ENCODE data around the gene PELI1. TPM values are rescaled to one million over a fixed set of nuclear protein-coding genes. Genes with fewer than 3 reads are reported as not detected.
"Not testable (repeated sequence)": the region's sequence is repeated elsewhere in the genome, so short reads cannot be mapped to it uniquely, and the experiment has no call there.

The PELI1 gene
- total RNA-seq, 1 experiment from 2014 or later: 26.2 TPM

DNA sequence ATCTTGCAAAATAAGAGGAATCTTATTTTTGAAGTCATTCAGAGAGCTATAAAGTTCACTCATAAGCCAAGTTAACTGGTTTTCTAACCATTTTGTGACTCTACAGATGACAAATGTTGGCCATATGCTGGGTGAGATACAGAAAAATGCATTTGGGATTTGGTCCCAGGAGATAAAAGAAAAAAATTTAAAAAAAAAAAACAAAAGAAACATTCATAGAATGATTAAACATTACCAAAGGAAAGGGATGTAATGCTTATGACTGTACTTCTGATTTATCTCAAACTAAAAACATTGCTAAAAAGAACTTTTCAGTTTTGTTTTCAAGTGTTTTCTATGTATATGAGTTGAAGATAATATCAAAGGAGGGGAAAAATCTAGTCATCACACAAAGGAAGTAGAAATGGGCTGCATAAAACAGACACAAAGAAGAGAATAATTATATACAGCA is 43.1 kb downstream of the PELI1 start:
- BruUV-seq (replicated peaks): no TSS peak
- H3K27ac Mint-ChIP-seq (ENCODE audit: unreplicated experiment): peak overlapping the region; percentile 77
- TF ChIP-seq, protein P1, sequence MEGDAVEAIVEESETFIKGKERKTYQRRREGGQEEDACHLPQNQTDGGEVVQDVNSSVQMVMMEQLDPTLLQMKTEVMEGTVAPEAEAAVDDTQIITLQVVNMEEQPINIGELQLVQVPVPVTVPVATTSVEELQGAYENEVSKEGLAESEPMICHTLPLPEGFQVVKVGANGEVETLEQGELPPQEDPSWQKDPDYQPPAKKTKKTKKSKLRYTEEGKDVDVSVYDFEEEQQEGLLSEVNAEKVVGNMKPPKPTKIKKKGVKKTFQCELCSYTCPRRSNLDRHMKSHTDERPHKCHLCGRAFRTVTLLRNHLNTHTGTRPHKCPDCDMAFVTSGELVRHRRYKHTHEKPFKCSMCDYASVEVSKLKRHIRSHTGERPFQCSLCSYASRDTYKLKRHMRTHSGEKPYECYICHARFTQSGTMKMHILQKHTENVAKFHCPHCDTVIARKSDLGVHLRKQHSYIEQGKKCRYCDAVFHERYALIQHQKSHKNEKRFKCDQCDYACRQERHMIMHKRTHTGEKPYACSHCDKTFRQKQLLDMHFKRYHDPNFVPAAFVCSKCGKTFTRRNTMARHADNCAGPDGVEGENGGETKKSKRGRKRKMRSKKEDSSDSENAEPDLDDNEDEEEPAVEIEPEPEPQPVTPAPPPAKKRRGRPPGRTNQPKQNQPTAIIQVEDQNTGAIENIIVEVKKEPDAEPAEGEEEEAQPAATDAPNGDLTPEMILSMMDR (IDR thresholded peaks at IDR 0.05; ENCODE audit: unreplicated experiment): no peak
- H3K4me1 Mint-ChIP-seq (ENCODE audit: low read depth, unreplicated experiment): peaks cover 62% of the 10 kb centered on the region
- H3K36me3 Mint-ChIP-seq (ENCODE audit: insufficient read depth, unreplicated experiment): peaks cover 31% of the 10 kb centered on the region
- H3K4me3 Mint-ChIP-seq (ENCODE audit: low read depth, unreplicated experiment): no peak overlapping the region
- CTCF ChIA-PET: interaction anchor here (0.6 to 1.2 kb wide), 5 partner anchors 13 to 258 kb away, joined by 3 to 4 read pairs (median 4); no protein-coding TSS in a partner anchor
- intact Hi-C loops (cut with micrococcal nuclease; ENCODE audit: unreplicated experiment): no loop called here
- no peaks in the 10 kb centered on the region for H3K27me3 Mint-ChIP-seq (ENCODE audit: unreplicated experiment)
- DNase-seq: no peak
- no peaks in the 10 kb centered on the region for H3K9me3 Mint-ChIP-seq (ENCODE audit: low read depth, unreplicated experiment)

DNA sequence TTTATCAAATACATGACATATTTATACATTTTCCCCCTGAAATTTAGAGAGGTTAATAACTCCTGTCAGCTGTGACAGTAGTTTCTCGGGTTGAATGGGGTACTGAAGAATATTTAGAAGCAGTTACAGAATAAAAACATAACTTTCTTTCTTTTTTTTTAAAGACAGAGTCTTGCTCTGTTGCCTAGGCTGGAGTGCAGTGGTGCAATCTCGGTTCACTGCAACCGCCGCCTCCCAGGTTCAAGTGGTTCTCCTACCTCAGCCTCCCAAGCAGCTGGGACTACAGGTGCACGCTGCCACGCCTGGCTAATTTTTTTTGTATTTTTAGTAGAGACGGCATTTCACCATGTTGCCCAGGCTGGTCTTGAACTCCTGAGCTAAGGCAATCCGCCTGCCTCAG is 43.6 kb downstream of the PELI1 start:
- DNase-seq; H3K27me3 Mint-ChIP-seq (ENCODE audit: unreplicated experiment); H3K27ac Mint-ChIP-seq (ENCODE audit: unreplicated experiment); H3K4me3 Mint-ChIP-seq (ENCODE audit: low read depth, unreplicated experiment); H3K9me3 Mint-ChIP-seq (ENCODE audit: low read depth, unreplicated experiment); BruUV-seq (replicated peaks); intact Hi-C loops (cut with micrococcal nuclease; ENCODE audit: unreplicated experiment): not testable (repeated sequence)
- CTCF ChIA-PET: interaction anchor here (0.7 kb wide), 2 partner anchors 12 to 41 kb away, joined by 3 read pairs; no protein-coding TSS in a partner anchor
- H3K4me1 Mint-ChIP-seq (ENCODE audit: low read depth, unreplicated experiment): peaks cover 57% of the 10 kb centered on the region
- H3K36me3 Mint-ChIP-seq (ENCODE audit: insufficient read depth, unreplicated experiment): peaks cover 34% of the 10 kb centered on the region

DNA sequence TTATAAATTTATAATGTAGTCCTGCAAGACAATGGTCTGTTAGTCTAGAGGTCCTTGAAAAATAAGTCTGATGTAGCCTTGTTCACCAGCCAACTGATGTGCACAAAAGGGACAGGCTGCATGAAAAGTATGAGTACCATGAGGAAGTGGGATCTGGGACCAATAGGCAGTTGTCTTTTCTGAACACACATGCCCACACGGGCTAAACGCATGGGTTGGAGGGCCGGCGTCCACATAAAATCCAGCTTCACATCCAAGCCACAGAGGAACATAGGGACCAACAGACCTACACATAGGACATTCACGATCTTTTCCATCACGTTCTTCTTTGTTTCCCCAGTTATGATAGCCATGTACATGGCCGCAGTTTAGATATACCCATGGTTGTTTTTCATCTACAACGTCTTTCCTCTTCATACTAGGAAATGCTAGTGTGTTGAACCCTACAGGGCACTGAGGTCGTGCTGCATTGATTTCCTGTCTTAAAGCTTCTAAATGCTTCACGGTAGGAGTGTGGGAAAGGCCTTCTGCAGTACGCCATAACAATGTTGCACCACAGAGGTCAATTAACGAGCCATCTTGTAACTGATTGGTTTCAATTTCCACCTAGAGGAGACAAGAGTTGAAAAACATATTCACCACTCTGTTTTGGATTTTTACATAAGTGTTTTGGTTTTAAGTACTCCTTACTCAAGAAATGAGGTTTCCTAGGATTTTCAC is 49.4 kb downstream of the PELI1 start:
- no peak overlapping the region for H3K4me3 Mint-ChIP-seq (ENCODE audit: low read depth, unreplicated experiment)
- peaks cover 15% of the 10 kb centered on the region for H3K4me1 Mint-ChIP-seq (ENCODE audit: low read depth, unreplicated experiment)
- H3K36me3 Mint-ChIP-seq (ENCODE audit: insufficient read depth, unreplicated experiment): peaks cover 43% of the 10 kb centered on the region
- CTCF ChIA-PET: no interaction called here
- BruUV-seq (replicated peaks): no TSS peak
- TF ChIP-seq, protein P1 (IDR thresholded peaks at IDR 0.05; ENCODE audit: unreplicated experiment): no peak
- H3K9me3 Mint-ChIP-seq (ENCODE audit: low read depth, unreplicated experiment): no peaks in the 10 kb centered on the region
- H3K27me3 Mint-ChIP-seq (ENCODE audit: unreplicated experiment): no peaks in the 10 kb centered on the region
- H3K27ac Mint-ChIP-seq (ENCODE audit: unreplicated experiment): no peak overlapping the region
- DNase-seq: no peak
- intact Hi-C loops (cut with micrococcal nuclease; ENCODE audit: unreplicated experiment): no loop called here

DNA sequence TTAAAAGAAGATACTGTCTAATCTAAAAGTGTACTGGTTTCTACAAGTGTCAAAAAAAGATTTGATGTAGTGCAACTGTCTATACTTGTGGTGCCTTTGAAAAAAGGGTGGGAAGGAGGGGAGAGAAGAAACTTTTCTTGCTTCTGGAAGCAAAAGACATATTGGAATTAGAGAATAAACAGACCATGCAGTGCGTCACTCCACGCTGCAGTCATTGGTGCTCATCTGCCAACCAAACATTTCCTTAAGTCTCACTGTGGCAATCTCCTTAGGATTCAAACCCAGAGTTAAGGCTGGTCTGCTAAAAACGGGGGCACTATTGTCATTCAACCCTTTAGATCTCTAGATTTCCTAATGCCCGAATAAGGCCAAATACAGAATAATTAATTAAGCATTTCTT is 50.9 kb downstream of the PELI1 start:
- DNase-seq: no peak
- Mint-ChIP-seq H3K4me1 (ENCODE audit: low read depth, unreplicated experiment) (peaks cover 5% of the 10 kb centered on the region), H3K27me3 (ENCODE audit: unreplicated experiment) (no peaks in the 10 kb centered on the region), H3K4me3 (ENCODE audit: low read depth, unreplicated experiment) (no peak overlapping the region), H3K36me3 (ENCODE audit: insufficient read depth, unreplicated experiment) (peaks cover 43% of the 10 kb centered on the region), H3K9me3 (ENCODE audit: low read depth, unreplicated experiment) (no peaks in the 10 kb centered on the region), H3K27ac (ENCODE audit: unreplicated experiment) (no peak overlapping the region)
- intact Hi-C loops (cut with micrococcal nuclease; ENCODE audit: unreplicated experiment): no loop called here
- CTCF ChIA-PET: no interaction called here
- TF ChIP-seq, protein P1 (IDR thresholded peaks at IDR 0.05; ENCODE audit: unreplicated experiment): no peak
- BruUV-seq (replicated peaks): no TSS peak

DNA sequence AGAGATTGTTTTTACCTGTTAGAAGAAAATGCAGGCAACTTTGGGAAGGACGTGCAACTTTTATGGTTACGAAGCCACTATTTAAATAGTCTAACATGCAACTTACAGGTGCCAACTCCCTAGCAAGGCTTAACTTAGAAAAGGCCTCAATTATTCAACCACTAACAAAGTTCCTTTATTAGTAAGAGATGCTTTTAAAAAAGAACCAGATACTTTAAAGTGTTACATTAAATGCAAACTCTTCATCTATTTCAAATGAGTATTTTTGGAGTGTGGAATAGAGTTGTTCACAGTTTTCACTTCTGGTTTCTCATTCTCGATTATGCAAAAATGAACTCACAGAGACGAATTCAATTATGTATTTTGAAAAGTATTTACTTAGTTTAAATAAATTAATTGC is 51.7 kb downstream of the PELI1 start:
- CTCF ChIA-PET: no interaction called here
- no peak overlapping the region for H3K4me3 Mint-ChIP-seq (ENCODE audit: low read depth, unreplicated experiment)
- H3K36me3 Mint-ChIP-seq (ENCODE audit: insufficient read depth, unreplicated experiment): peaks cover 37% of the 10 kb centered on the region
- DNase-seq: no peak
- intact Hi-C loops (cut with micrococcal nuclease; ENCODE audit: unreplicated experiment): no loop called here
- H3K4me1 Mint-ChIP-seq (ENCODE audit: low read depth, unreplicated experiment): no peaks in the 10 kb centered on the region
- no peaks in the 10 kb centered on the region for H3K27me3 Mint-ChIP-seq (ENCODE audit: unreplicated experiment)
- no TSS peak for BruUV-seq (replicated peaks)
- no peak overlapping the region for H3K27ac Mint-ChIP-seq (ENCODE audit: unreplicated experiment)
- no peaks in the 10 kb centered on the region for H3K9me3 Mint-ChIP-seq (ENCODE audit: low read depth, unreplicated experiment)
- TF ChIP-seq, protein P1 (IDR thresholded peaks at IDR 0.05; ENCODE audit: unreplicated experiment): no peak
